CD8-positive, alpha-beta memory T cell (primary cell): ENCODE data around the gene GRN. TPM values are rescaled to one million over a fixed set of nuclear protein-coding genes. Genes with fewer than 3 reads are reported as not detected.
"Not testable (repeated sequence)": the region's sequence is repeated elsewhere in the genome, so short reads cannot be mapped to it uniquely, and the experiment has no call there.

Experiments used
- CTCF ChIA-PET: fragments of 350-600 bp; sonication (Branson Sonifier 250); formaldehyde crosslinking; loops from one replicate; lab custom pipeline; 2021; ENCODE audit warnings: antibody characterized with exemption; lab: Charles Lee
- POLR2A ChIA-PET: fragments of 350-600 bp; sonication (Branson Sonifier 250); formaldehyde crosslinking; loops from one replicate; lab custom pipeline; 2021; ENCODE audit warnings: antibody characterized with exemption; lab: Charles Lee
- DNase-seq, 5 donors: peaks; one replicate each; pipeline versions ENCODE4 v3.0.0 to v3.0.0-alpha.2; 2020 to 2022; ENCODE audit warnings: mixed read lengths in 1 of 5
- H3K27ac ChIP-seq: one replicate; pipeline ENCODE4 v1.7.0; 2013; ENCODE audit warnings: low read depth, mild to moderate bottlenecking, low read length, moderate library complexity
- H3K27me3 ChIP-seq: 2 replicates; pipeline ENCODE4 v1.7.0; 2013; ENCODE audit warnings: low read length, mild to moderate bottlenecking; ENCODE audit not compliant: insufficient read depth, poor library complexity, severe bottlenecking
- H3K36me3 ChIP-seq: 2 replicates; pipeline ENCODE4 v1.7.0; 2013; ENCODE audit warnings: mild to moderate bottlenecking, low read length, moderate library complexity; ENCODE audit not compliant: insufficient read depth
- H3K4me1 ChIP-seq: 2 replicates; pipeline ENCODE4 v1.7.0; 2013; ENCODE audit warnings: mild to moderate bottlenecking, low read length, moderate library complexity; ENCODE audit not compliant: insufficient read depth
- H3K4me3 ChIP-seq: 2 replicates; pipeline ENCODE4 v1.7.0; 2013; ENCODE audit warnings: mild to moderate bottlenecking, low read length
- H3K9me3 ChIP-seq: 2 replicates; pipeline ENCODE4 v1.7.0; 2013; ENCODE audit warnings: mild to moderate bottlenecking, low read length
- H3K27ac Mint-ChIP-seq, 8 donors: one replicate each; pipeline ENCODE4 v1.8.0; 2020 to 2021; ENCODE audit warnings: mixed read lengths in 8 of 8, mild to moderate bottlenecking in 6 of 8, inconsistent platforms in 3 of 8, moderate library complexity in 3 of 8
- H3K27me3 Mint-ChIP-seq, 2 donors: one replicate each; pipeline ENCODE4 v1.8.0; 2020 to 2021; ENCODE audit warnings: mixed read lengths in 2 of 2, mild to moderate bottlenecking in 1 of 2, moderate library complexity in 1 of 2
- H3K36me3 Mint-ChIP-seq, 3 donors: one replicate each; pipeline ENCODE4 v1.8.0; 2020 to 2021; ENCODE audit warnings: mixed read lengths in 3 of 3, inconsistent platforms in 1 of 3, mild to moderate bottlenecking in 1 of 3
- H3K4me1 Mint-ChIP-seq, 3 donors: one replicate each; pipeline ENCODE4 v1.8.0; 2020 to 2021; ENCODE audit warnings: mixed read lengths in 3 of 3, inconsistent platforms in 1 of 3, mild to moderate bottlenecking in 1 of 3
- H3K4me3 Mint-ChIP-seq, 7 donors: one replicate each; pipeline ENCODE4 v1.8.0; 2020 to 2021; ENCODE audit warnings: mixed read lengths in 7 of 7, mild to moderate bottlenecking in 6 of 7, moderate library complexity in 4 of 7, inconsistent platforms in 2 of 7
- H3K9me3 Mint-ChIP-seq, 5 donors: one replicate each; pipeline ENCODE4 v1.8.0; 2020 to 2022; ENCODE audit warnings: mixed read lengths in 5 of 5, mild to moderate bottlenecking in 3 of 5, moderate library complexity in 2 of 5, inconsistent platforms in 1 of 5
- polyA plus RNA-seq: library from polyadenylated mRNA; unstranded; fragments of 300-500 nt; fragmentation: Illumina TruSeq; gene quantifications from one replicate; pipeline ENCODE4 v1.2.3, GENCODE V29; 2021
- total RNA-seq, 2 experiments: library from RNA; stranded (reverse); gene quantifications; one replicate each; pipeline ENCODE4 v1.2.3, GENCODE V29; 2021

Gene GRN
- total and polyA plus RNA-seq, 3 experiments from 2014 or later: 48.7 to 56.4 (median 50.3) TPM

DNA sequence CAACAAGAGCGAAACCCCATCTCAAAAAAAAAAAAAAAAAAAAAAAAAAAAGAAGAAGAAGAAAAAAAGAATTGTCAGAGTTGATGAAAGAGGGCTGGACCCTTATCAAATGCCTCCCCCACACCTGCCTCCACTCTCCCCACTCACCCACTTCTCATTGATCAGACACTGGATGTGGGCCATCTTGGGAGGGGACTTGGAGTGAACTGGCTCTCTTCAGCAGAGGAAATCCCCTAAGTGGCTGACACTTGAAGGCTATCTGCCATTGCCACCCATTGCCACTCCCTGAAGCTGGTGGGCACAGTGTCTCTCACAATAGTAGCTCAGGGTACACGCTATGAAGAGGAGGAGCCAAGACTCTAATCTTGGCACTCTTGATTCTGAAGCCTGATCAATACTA, 42.7 kb downstream of the GRN start:
- no peaks in the 10 kb centered on the region for H3K36me3 Mint-ChIP-seq
- DNase-seq: no peak
- H3K4me1 Mint-ChIP-seq: peaks cover 13 to 30% (median 15%) of the 10 kb centered on the region in 3 donors
- Histone ChIP-seq H3K4me1 (peaks cover 10% of the 10 kb centered on the region), H3K9me3 (no peaks in the 10 kb centered on the region), H3K36me3 (no peaks in the 10 kb centered on the region), H3K4me3 (no peak overlapping the region), H3K27ac (no peak overlapping the region), H3K27me3 (peaks cover 8% of the 10 kb centered on the region)
- POLR2A ChIA-PET: no interaction called here
- no peaks in the 10 kb centered on the region for H3K9me3 Mint-ChIP-seq
- CTCF ChIA-PET: no interaction called here
- peaks cover 24 to 34% of the 10 kb centered on the region in 2 donors for H3K27me3 Mint-ChIP-seq
- no peak overlapping the region for H3K4me3 Mint-ChIP-seq
- H3K27ac Mint-ChIP-seq: no peak overlapping the region

DNA sequence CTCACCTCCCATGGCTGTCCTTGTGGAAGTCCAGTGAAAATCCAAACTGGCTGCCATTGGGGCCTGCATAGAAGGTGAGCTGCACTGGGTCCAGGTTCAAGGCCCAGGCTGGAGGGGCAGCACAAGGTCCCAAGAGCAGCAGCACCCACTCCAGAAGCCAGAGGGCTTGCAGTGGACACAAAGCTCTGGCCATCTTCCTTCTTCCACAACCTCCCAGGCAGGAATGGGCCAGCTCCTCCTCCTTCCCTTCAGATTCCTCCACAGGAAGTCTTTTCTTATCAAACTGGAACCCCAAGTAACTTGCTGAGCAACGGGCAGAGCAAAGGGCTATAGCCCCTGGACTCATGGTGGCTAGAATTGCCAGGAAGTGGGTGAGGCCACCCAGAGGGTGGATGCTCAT, 44.2 kb downstream of the GRN start, which contains the start of gene ITGA2B:
ITGA2B (minus strand) TSS at position 369 of the 400 bp plus-strand sequence; CDS start at position 193, 176 bp downstream.
- peaks cover 8% of the 10 kb centered on the region for H3K27me3 ChIP-seq
- H3K4me1 ChIP-seq: peaks cover 10% of the 10 kb centered on the region
- no peaks in the 10 kb centered on the region for H3K36me3 ChIP-seq
- H3K9me3 ChIP-seq: no peaks in the 10 kb centered on the region
- H3K9me3 Mint-ChIP-seq: no peaks in the 10 kb centered on the region
- no peaks in the 10 kb centered on the region for H3K36me3 Mint-ChIP-seq
- H3K27ac ChIP-seq: no peak within 1 kb of the TSS
- H3K4me3 ChIP-seq: no peak within 1 kb of the TSS
- peak within 1 kb of the TSS in 2 of 7 donors; percentile 9 to 12 for H3K4me3 Mint-ChIP-seq
- peaks cover 13 to 28% (median 14%) of the 10 kb centered on the region in 3 donors for H3K4me1 Mint-ChIP-seq
- CTCF ChIA-PET: interaction anchor here (1.3 kb wide), 1 partner anchor 26 kb away, joined by 4 read pairs; the partner anchor contains the start of gene FAM171A2
- no peak for DNase-seq
- peaks cover 20 to 23% of the 10 kb centered on the region in 2 donors for H3K27me3 Mint-ChIP-seq
- H3K27ac Mint-ChIP-seq: no peak within 1 kb of the TSS
- POLR2A ChIA-PET: no interaction called here

DNA sequence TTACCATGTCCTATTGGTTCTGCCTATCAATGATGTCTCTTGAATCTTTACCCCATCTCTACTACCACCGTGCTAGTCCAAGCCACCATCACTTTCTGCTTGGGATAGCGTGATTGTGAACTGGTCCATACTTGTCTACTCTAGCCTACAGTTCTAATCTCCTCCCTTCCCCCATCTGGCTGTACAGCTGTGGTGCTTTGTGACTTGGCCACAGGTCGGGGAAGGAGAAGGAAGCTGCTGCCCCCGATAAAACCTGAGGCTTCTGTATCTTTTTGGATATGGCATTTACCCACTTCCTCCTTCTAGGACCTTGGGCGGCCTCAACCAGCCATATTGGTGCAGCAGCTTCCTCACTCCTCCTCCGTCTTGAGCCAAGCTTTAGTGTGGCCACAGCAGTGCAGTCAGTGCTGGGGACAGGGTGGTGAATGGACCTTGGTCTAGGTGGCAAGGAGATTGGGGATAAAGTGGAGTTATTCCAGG, 44.7 kb downstream of the GRN start:
- Histone ChIP-seq H3K27ac (no peak overlapping the region), H3K36me3 (no peaks in the 10 kb centered on the region), H3K4me1 (peaks cover 10% of the 10 kb centered on the region), H3K27me3 (peaks cover 8% of the 10 kb centered on the region), H3K4me3 (no peak overlapping the region), H3K9me3 (no peaks in the 10 kb centered on the region)
- H3K4me1 Mint-ChIP-seq: peaks cover 10 to 24% (median 12%) of the 10 kb centered on the region in 3 donors
- no peaks in the 10 kb centered on the region for H3K36me3 Mint-ChIP-seq
- POLR2A ChIA-PET: no interaction called here
- peaks cover 17 to 18% of the 10 kb centered on the region in 2 donors for H3K27me3 Mint-ChIP-seq
- H3K9me3 Mint-ChIP-seq: no peaks in the 10 kb centered on the region
- no peak overlapping the region for H3K27ac Mint-ChIP-seq
- peak overlapping the region in 1 of 7 donors; percentile 9 for H3K4me3 Mint-ChIP-seq
- no peak for DNase-seq
- CTCF ChIA-PET: interaction anchor here (1.3 kb wide), 1 partner anchor 27 kb away, joined by 4 read pairs; the partner anchor contains the start of gene FAM171A2

DNA sequence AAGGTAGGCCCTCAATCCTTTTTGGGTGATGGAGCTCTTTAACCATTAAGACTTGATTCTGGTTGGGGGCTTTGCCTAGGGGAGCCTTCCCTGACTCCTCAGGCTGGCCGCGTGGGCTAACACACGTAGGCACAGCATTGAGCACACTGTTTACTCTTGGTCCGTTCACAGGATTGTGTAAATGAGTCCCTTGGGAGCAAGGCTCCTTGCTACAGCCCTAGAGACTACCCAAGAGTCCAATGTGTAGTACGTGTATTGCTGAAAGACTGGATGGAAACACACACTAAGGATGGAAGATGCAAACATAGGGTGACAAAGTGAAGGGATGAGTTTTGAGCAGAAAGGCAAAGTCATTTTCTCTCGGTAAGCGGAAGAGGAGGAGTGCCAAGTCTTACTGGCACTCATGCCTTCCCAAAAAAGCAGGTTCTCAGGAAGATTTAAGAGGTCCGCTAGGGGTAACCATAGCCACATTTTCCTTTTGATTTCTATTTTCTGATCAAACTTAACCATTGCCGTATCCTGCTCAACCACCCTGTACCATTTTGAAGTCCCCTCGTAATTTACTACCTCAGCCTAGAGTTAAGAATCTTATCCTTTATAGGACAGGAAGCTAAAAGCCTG, 45.3 kb downstream of the GRN start:
- H3K27ac Mint-ChIP-seq: no peak overlapping the region
- no peak overlapping the region for H3K27ac ChIP-seq
- POLR2A ChIA-PET: no interaction called here
- no peak overlapping the region for H3K4me3 ChIP-seq
- no peaks in the 10 kb centered on the region for H3K36me3 Mint-ChIP-seq
- H3K27me3 ChIP-seq: peaks cover 8% of the 10 kb centered on the region
- peaks cover 6 to 20% (median 10%) of the 10 kb centered on the region in 3 donors for H3K4me1 Mint-ChIP-seq
- peaks cover 13 to 15% of the 10 kb centered on the region in 2 donors for H3K27me3 Mint-ChIP-seq
- H3K36me3 ChIP-seq: no peaks in the 10 kb centered on the region
- no peaks in the 10 kb centered on the region for H3K9me3 ChIP-seq
- no peak overlapping the region for H3K4me3 Mint-ChIP-seq
- H3K9me3 Mint-ChIP-seq: no peaks in the 10 kb centered on the region
- H3K4me1 ChIP-seq: peaks cover 10% of the 10 kb centered on the region
- DNase-seq: no peak
- CTCF ChIA-PET: interaction anchor here (1.3 kb wide), 1 partner anchor 27 kb away, joined by 4 read pairs; the partner anchor contains the start of gene FAM171A2

DNA sequence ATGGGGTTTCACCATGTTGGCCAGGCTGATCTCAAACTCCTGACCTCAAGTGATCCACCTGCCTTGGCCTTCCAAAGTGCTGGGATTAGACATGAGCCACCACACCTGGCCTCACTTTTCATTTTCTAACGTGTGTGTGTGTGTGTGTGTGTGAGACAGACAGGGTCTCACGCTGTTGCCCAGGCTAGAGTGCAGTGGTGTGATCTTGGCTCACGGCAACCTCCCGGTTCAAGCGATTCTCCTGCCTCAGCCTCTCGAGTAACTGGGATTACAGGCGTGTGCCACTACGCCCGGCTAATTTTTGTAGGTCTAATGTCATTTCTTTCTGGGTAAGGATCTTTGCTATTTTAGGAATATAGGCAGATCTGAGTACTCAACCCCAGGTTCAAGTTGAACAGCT, 49.0 kb downstream of the GRN start:
- H3K27me3 ChIP-seq, H3K4me3 Mint-ChIP-seq, H3K36me3 ChIP-seq, POLR2A ChIA-PET, H3K27ac ChIP-seq, H3K27ac Mint-ChIP-seq, H3K4me3 ChIP-seq, H3K9me3 ChIP-seq, H3K4me1 ChIP-seq, H3K4me1 Mint-ChIP-seq, H3K27me3 Mint-ChIP-seq, DNase-seq, H3K9me3 Mint-ChIP-seq: not testable (repeated sequence)
- peaks cover 0 to 30% (median 3%) of the 10 kb centered on the region in 3 donors for H3K36me3 Mint-ChIP-seq
- CTCF ChIA-PET: interaction anchor here (0.7 kb wide), 1 partner anchor 12 kb away, joined by 3 read pairs; no protein-coding TSS in a partner anchor

DNA sequence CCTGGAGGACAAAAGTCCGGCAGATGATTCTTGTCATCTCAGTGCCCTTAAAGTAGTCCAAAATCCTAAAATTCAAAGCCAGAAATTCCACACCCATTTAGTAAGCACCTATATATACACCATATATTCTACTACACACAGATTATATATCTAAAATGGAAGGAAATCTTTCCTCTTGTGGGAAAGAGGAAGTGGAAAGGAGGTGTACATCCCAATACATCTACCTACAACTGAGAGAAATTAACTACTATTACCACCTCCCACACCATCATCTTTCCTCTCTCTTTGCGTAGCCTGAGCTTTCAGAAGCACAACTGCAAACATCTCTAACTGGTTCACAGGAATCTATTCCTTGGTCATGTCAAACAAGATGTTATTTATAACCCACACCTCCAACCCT, 49.7 kb downstream of the GRN start:
- POLR2A ChIA-PET: no interaction called here
- H3K27ac Mint-ChIP-seq: peak overlapping the region in 1 of 8 donors; percentile 17

DNA sequence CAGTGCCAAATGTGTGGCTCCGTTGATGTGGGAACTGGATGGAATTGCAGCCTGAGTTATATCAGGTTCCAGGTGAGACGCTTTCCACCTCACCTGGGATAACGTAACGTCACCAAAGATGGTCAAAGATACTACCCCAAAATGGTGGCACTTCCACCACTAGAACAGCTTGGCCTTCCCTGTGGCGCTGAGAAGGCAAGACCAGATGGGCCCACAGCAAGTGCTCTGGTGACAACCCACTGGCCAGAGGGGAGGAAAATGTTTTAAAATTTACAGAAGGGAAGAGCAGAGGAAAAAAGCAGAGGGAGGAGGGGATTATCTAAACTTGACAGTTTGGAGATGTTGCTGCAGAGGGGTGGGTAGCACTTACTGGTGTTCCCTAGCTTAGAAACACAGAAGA, 51.8 kb downstream of the GRN start:
- Histone ChIP-seq H3K36me3 (peaks cover 4% of the 10 kb centered on the region), H3K4me3 (no peak overlapping the region), H3K27me3 (no peaks in the 10 kb centered on the region), H3K4me1 (no peaks in the 10 kb centered on the region), H3K27ac (no peak overlapping the region), H3K9me3 (no peaks in the 10 kb centered on the region)
- ChIA-PET POLR2A (no interaction called here), CTCF (interaction anchor here (1.1 kb wide), 1 partner anchor 15 kb away, joined by 3 read pairs; no protein-coding TSS in a partner anchor)
- H3K27ac Mint-ChIP-seq: no peak overlapping the region
- peaks cover 0 to 55% (median 12%) of the 10 kb centered on the region in 3 donors for H3K36me3 Mint-ChIP-seq
- peaks cover 0 to 2% (median 0%) of the 10 kb centered on the region in 3 donors for H3K4me1 Mint-ChIP-seq
- no peaks in the 10 kb centered on the region for H3K9me3 Mint-ChIP-seq
- no peaks in the 10 kb centered on the region for H3K27me3 Mint-ChIP-seq
- H3K4me3 Mint-ChIP-seq: no peak overlapping the region
- DNase-seq: no peak

More for the DNA sequence above, 49.7 kb downstream of the GRN start:
- Histone ChIP-seq H3K4me1 (no peaks in the 10 kb centered on the region), H3K4me3 (no peak overlapping the region), H3K36me3 (peaks cover under 1% of the 10 kb centered on the region), H3K27ac (no peak overlapping the region), H3K27me3 (no peaks in the 10 kb centered on the region), H3K9me3 (no peaks in the 10 kb centered on the region)
- Mint-ChIP-seq H3K4me3 (no peak overlapping the region), H3K4me1 (peaks cover 0 to 2% (median 0%) of the 10 kb centered on the region in 3 donors), H3K36me3 (peaks cover 0 to 37% (median 4%) of the 10 kb centered on the region in 3 donors), H3K27me3 (no peaks in the 10 kb centered on the region), H3K9me3 (no peaks in the 10 kb centered on the region)
- no peak for DNase-seq
- CTCF ChIA-PET: no interaction called here
